PC-9 (cell line): ENCODE results near the gene HNF1A.

Source experiments
- EZH2 ChIP-seq: fragments of 200-600 bp; sonication (generic); IDR thresholded peaks from 2 replicates; pipeline ENCODE4 v1.8.0; 2017; ENCODE audit warnings: antibody characterized with exemption, low read depth
- TF ChIP-seq, protein P1 (sequence below): fragments of 200-600 bp; sonication (generic); conservative IDR thresholded peaks from 2 replicates; pipeline ENCODE4 v1.6.1; 2017; ENCODE audit warnings: mixed run types, antibody characterized with exemption, mild to moderate bottlenecking, moderate library complexity

DNA sequence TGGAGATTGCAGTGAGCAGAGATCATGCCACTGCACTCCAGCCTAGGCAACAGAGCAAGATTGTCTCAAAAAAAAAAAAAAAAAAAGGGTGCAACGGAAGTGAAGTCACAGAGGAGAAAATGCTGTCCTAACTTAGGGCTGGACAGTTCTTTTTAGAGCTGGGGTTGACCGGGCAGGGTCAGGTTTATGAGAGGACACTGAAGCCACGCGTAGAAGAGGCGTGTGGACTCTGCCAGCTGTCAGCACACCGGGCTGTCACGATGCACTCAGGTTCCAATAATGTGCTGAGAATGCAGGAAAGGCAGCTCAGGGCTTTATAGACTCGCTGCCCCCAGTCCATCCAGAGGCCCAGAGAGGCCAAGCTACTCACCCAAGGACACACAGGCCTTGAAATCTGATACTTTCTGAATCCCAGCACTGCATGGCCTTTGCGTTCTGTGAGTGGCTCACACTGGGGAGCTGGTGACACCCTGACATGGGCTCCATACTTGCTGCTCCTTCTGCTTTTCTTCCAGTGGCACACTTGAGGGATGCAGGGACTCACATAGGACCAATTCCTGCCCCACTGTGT lies 45.3 kb upstream of the HNF1A start:
- TF ChIP-seq, protein P1, sequence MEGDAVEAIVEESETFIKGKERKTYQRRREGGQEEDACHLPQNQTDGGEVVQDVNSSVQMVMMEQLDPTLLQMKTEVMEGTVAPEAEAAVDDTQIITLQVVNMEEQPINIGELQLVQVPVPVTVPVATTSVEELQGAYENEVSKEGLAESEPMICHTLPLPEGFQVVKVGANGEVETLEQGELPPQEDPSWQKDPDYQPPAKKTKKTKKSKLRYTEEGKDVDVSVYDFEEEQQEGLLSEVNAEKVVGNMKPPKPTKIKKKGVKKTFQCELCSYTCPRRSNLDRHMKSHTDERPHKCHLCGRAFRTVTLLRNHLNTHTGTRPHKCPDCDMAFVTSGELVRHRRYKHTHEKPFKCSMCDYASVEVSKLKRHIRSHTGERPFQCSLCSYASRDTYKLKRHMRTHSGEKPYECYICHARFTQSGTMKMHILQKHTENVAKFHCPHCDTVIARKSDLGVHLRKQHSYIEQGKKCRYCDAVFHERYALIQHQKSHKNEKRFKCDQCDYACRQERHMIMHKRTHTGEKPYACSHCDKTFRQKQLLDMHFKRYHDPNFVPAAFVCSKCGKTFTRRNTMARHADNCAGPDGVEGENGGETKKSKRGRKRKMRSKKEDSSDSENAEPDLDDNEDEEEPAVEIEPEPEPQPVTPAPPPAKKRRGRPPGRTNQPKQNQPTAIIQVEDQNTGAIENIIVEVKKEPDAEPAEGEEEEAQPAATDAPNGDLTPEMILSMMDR, result no peak
- TF ChIP-seq EZH2, result no peak
